ENCODE data around the gene RPS18.

- TF ChIP-seq SP1 (IDR thresholded peaks at IDR 0.05) (no peak), FOXA1 (IDR thresholded peaks at IDR 0.05) (no peak), ELF4 (IDR thresholded peaks at IDR 0.05) (no peak), HDGF (IDR thresholded peaks at IDR 0.05; ENCODE audit: borderline replicate concordance) (no peak), FOXK2 (IDR thresholded peaks at IDR 0.05) (no peak), FOXM1 (IDR thresholded peaks at IDR 0.05; ENCODE audit: borderline replicate concordance) (no peak), CTBP1 (IDR thresholded peaks at IDR 0.05; ENCODE audit: borderline replicate concordance) (no peak), LEF1 (IDR thresholded peaks at IDR 0.05; ENCODE audit: borderline replicate concordance) (no peak), SUZ12 (IDR thresholded peaks at IDR 0.05) (no peak), BHLHE40 (IDR thresholded peaks at IDR 0.05; ENCODE audit: borderline replicate concordance) (no peak), NFRKB (IDR thresholded peaks at IDR 0.05) (no peak), ARNT (IDR thresholded peaks at IDR 0.05) (no peak)
These were observed 26.3 kb downstream of the RPS18 start for GRCh38 chr6:33297956-33298772.

All from HEK293T (cell line).